Muscle of back (tissue), 10 donors: Measurements from ENCODE around the gene SNRNP70. TPM values are rescaled to one million over a fixed set of nuclear protein-coding genes. Genes with fewer than 3 reads are reported as not detected.

Source experiments
- polyA plus RNA-seq, 10 donors: library from polyadenylated mRNA; unstranded; fragments of 120-200 nt; gene quantifications; one replicate each; pipeline ENCODE4 v1.2.1, GENCODE V29; 2013; ENCODE audit not compliant: insufficient read length in 10 of 10

Gene SNRNP70
- polyA plus RNA-seq, 10 donors, result 136 to 261 (median 187) TPM

Other genes starting within 250 kb of the SNRNP70 start
- 1 to 10 TPM; 2.6 to 4.5 (median 3.2) TPM for gene HSD17B14, start 249.0 kb upstream of the SNRNP70 start, polyA plus RNA-seq
- 10 to 100 TPM; 23.6 to 43.5 (median 33.1) TPM for gene PLEKHA4, start 216.8 kb upstream of the SNRNP70 start, polyA plus RNA-seq
- 10 to 100 TPM; 44.3 to 79.0 (median 62.4) TPM for gene PPP1R15A, start 213.0 kb upstream of the SNRNP70 start, polyA plus RNA-seq
- gene TULP2, start 186.7 kb upstream of the SNRNP70 start, polyA plus RNA-seq, result under 1 TPM in 5 of 10 donors, not detected in 5; 0.16 to 0.54 (median 0.30) TPM
- gene NUCB1, start 185.1 kb upstream of the SNRNP70 start, polyA plus RNA-seq, result 100 to 1,000 TPM; 118 to 190 (median 146) TPM
- under 1 TPM in 9 of 10 donors, not detected in 1; 0.15 to 0.80 (median 0.39) TPM for gene DHDH, start 151.8 kb upstream of the SNRNP70 start, polyA plus RNA-seq
- 10 to 100 TPM; 32.8 to 56.5 (median 42.7) TPM for gene BAX, start 130.6 kb upstream of the SNRNP70 start, polyA plus RNA-seq
- gene FTL, start 120.1 kb upstream of the SNRNP70 start, polyA plus RNA-seq, result 100 to 1,000 TPM; 520 to 975 (median 659) TPM
- 100 to 1,000 TPM in 2 of 10 donors, 10 to 100 TPM in 8; 52.5 to 103 (median 84.0) TPM for gene GYS1, start 92.1 kb upstream of the SNRNP70 start, polyA plus RNA-seq
- 10 to 100 TPM; 43.8 to 73.4 (median 52.0) TPM for gene RUVBL2, start 91.6 kb upstream of the SNRNP70 start, polyA plus RNA-seq
- under 1 TPM in 1 of 10 donors, not detected in 9; 0.34 TPM for gene LHB, start 68.4 kb upstream of the SNRNP70 start, polyA plus RNA-seq
- under 1 TPM in 2 of 10 donors, not detected in 8; 0.19 to 0.54 TPM for gene CGB3, start 61.1 kb upstream of the SNRNP70 start, polyA plus RNA-seq
- gene CGB2, start 53.6 kb upstream of the SNRNP70 start, polyA plus RNA-seq, result under 1 TPM in 1 of 10 donors, not detected in 9; 0.49 TPM
- under 1 TPM in 1 of 10 donors, not detected in 9; 0.90 TPM for gene CGB1, start 48.6 kb upstream of the SNRNP70 start, polyA plus RNA-seq
- gene CGB5, start 41.6 kb upstream of the SNRNP70 start, polyA plus RNA-seq, result 1 to 10 TPM in 4 of 10 donors, under 1 TPM in 1, not detected in 5; 0.44 to 2.1 (median 1.5) TPM
- gene CGB8, start 36.3 kb upstream of the SNRNP70 start, polyA plus RNA-seq, result 1 to 10 TPM in 2 of 10 donors, under 1 TPM in 3, not detected in 5; 0.40 to 1.6 (median 0.82) TPM
- 1 to 10 TPM in 3 of 10 donors, under 1 TPM in 7; 0.50 to 1.5 (median 0.66) TPM for gene CGB7, start 27.7 kb upstream of the SNRNP70 start, polyA plus RNA-seq
- gene NTF4, start 20.6 kb upstream of the SNRNP70 start, polyA plus RNA-seq, result 1 to 10 TPM; 2.4 to 5.8 (median 3.8) TPM
- gene KCNA7, start 12.8 kb upstream of the SNRNP70 start, polyA plus RNA-seq, result 1 to 10 TPM; 3.3 to 9.4 (median 7.1) TPM
- gene LIN7B, start 28.9 kb downstream of the SNRNP70 start, polyA plus RNA-seq, result 10 to 100 TPM in 4 of 10 donors, 1 to 10 TPM in 6; 8.1 to 14.5 (median 9.8) TPM
- 1 to 10 TPM in 1 of 10 donors, under 1 TPM in 7, not detected in 2; 0.26 to 1.4 (median 0.64) TPM for gene C19orf73, start 33.7 kb downstream of the SNRNP70 start, polyA plus RNA-seq
- 10 to 100 TPM in 1 of 10 donors, 1 to 10 TPM in 9; 3.4 to 11.9 (median 6.6) TPM for gene PPFIA3, start 34.1 kb downstream of the SNRNP70 start, polyA plus RNA-seq
- gene HRC, start 69.9 kb downstream of the SNRNP70 start, polyA plus RNA-seq, result 100 to 1,000 TPM in 9 of 10 donors, 10 to 100 TPM in 1; 77.6 to 154 (median 138) TPM
- gene TRPM4, start 72.3 kb downstream of the SNRNP70 start, polyA plus RNA-seq, result 10 to 100 TPM; 16.8 to 66.3 (median 31.4) TPM
- gene SLC6A16, start 239.7 kb downstream of the SNRNP70 start, polyA plus RNA-seq, result 1 to 10 TPM in 7 of 10 donors, under 1 TPM in 3; 0.68 to 2.7 (median 2.0) TPM
- 10 to 100 TPM; 13.5 to 37.3 (median 21.0) TPM for gene CD37, start 250.0 kb downstream of the SNRNP70 start, polyA plus RNA-seq